Fibroblast of villous mesenchyme (primary cell): ENCODE data around the gene MUC2. TPM values are rescaled to one million over a fixed set of nuclear protein-coding genes. Genes with fewer than 3 reads are reported as not detected.

Experiments used
- DNase-seq: peaks from one replicate; pipeline ENCODE4 v3.0.0-alpha.2; 2010; ENCODE audit warnings: low read depth
- H3K4me3 ChIP-seq: 2 replicates; pipeline ENCODE4 v1.5.1; 2011; ENCODE audit warnings: low read depth, mild to moderate bottlenecking, low read length
- CTCF ChIP-seq: IDR thresholded peaks from 2 replicates; pipeline ENCODE4 v1.5.1; 2012; ENCODE audit warnings: low read depth, mild to moderate bottlenecking, low read length; ENCODE audit not compliant: insufficient read depth
- total RNA-seq: library from RNA; depleted of rRNA; stranded (reverse); fragments of >200 nt; gene quantifications from 2 replicates; pipeline ENCODE4 v1.2.3, GENCODE V29; 2012

The MUC2 gene
- total RNA-seq, 1 donor: not detected

DNA sequence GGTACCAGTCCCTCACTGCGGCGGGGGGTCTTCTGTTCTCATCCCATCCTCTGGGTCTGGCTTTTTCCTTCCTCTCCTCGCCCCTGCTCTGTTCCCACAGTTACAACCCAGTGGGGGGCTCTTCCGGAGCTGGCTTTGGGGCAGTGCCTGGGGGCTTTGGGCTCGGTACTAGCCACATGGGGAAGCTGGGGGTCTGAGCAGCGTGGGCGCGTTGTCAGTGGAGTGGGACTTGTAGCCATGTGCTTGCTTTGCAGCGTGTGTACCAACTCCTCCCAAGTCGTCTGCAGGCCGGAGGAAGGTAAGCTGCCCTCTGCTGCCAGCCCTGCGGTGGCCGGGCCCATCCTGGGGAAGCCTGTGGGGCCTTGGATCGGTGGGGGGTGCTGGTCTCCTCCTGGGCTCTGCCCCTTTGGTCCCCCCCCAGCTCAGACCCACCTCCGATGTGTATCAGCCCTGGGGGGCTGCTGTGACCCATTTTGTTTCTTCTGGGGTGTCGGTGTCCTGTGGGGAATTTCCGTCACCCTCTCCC lies 17.5 kb downstream of the MUC2 start:
- H3K4me3 ChIP-seq: no peak overlapping the region
- DNase-seq: no peak
- TF ChIP-seq CTCF: no peak

GRCh38 chr11:1092919-1093318 lies 18.2 kb downstream of the MUC2 start:
- TF ChIP-seq CTCF: no peak
- no peak for DNase-seq
- H3K4me3 ChIP-seq: no peak overlapping the region

DNA sequence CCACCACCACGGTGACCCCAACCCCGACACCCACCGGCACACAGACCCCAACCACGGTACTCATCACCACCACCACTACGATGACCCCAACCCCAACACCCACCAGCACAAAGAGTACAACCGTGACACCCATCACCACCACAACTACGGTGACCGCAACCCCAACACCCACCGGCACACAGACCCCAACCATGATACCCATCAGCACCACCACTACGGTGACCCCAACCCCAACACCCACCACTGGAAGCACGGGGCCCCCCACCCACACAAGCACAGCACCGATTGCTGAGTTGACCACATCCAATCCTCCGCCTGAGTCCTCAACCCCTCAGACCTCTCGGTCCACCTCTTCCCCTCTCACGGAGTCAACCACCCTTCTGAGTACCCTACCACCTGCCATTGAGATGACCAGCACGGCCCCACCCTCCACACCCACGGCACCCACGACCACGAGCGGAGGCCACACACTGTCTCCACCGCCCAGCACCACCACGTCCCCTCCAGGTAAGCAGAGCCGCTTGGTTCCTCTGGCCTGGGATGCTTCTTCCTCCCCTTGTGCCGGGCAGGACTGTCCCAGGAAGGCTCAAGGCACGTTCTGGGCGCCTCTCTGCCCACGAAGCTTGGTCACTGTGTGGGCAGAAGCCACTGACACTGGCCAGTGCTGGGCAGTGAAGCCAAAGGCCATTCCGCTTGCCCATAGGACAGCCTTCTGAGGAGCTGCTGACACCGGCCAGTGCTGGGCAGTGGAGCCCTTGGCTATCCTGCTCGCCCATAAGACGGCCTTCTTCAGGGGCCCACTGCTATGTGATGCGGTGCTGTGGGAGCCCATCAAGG lies 25.1 kb downstream of the MUC2 start:
- H3K4me3 ChIP-seq: no peak overlapping the region
- DNase-seq: no peak
- TF ChIP-seq CTCF: no peak

GRCh38 chr11:1100417-1101245 lies 26.0 kb downstream of the MUC2 start:
- TF ChIP-seq CTCF: no peak
- DNase-seq: no peak
- no peak overlapping the region for H3K4me3 ChIP-seq

- no peak overlapping the region for H3K4me3 ChIP-seq
- no peak for TF ChIP-seq CTCF
- no peak for DNase-seq
Observed at GRCh38 chr11:1101318-1102089, 26.8 kb downstream of the MUC2 start.

GRCh38 chr11:1102221-1102971 lies 27.7 kb downstream of the MUC2 start:
- DNase-seq: no peak
- no peak for TF ChIP-seq CTCF
- no peak overlapping the region for H3K4me3 ChIP-seq
